Left cardiac atrium (tissue), 4 donors: ENCODE measurements around the gene SOS2. TPM values are rescaled to one million over a fixed set of nuclear protein-coding genes. Genes with fewer than 3 reads are reported as not detected.

Experiments
- ATAC-seq, 2 donors: fragments of 200-7000 bp; cut with Tn5 transposase; one replicate each; pipeline ENCODE4 v1.9.1; 2020; ENCODE audit warnings: mild to moderate bottlenecking in 2 of 2, moderate library complexity in 2 of 2
- DNase-seq: peaks from one replicate; pipeline ENCODE4 v3.0.0-alpha.2; 2020
- intact Hi-C, 2 donors: fragments of 100-400 bp; cut with DNase I; formaldehyde crosslinking; loops; one replicate each; pipeline versions ENCODE4 v1.14.1 to v1.15.1; 2022 to 2023
- total RNA-seq, 2 donors: library from RNA; stranded (reverse); fragmentation: NEBNext Ultra II Directional; extraction: Animal tissue kit (Norgen Biotek cat#: 25700); gene quantifications; one replicate each; pipeline ENCODE4 v1.2.1, GENCODE V29; 2021
- donor health status: DM: no; HTN: yes; CAD: no.
- donor health status: DM: no; HTN: yes; CAD: no; lungs with severe emphysema.
- donor health status: DM: yes; HTN: yes; CAD: no.
- donor health status: Dilated cardiomyopathy.

SOS2 gene
- total RNA-seq, 2 donors from 2014 or later, result 25.7 to 25.8 TPM

- no peak for ATAC-seq
- DNase-seq, result no peak
- intact Hi-C loops, result no loop called here
Measured at GRCh38 chr14:50068496-50068895, 162.9 kb downstream of the SOS2 start.

DNA sequence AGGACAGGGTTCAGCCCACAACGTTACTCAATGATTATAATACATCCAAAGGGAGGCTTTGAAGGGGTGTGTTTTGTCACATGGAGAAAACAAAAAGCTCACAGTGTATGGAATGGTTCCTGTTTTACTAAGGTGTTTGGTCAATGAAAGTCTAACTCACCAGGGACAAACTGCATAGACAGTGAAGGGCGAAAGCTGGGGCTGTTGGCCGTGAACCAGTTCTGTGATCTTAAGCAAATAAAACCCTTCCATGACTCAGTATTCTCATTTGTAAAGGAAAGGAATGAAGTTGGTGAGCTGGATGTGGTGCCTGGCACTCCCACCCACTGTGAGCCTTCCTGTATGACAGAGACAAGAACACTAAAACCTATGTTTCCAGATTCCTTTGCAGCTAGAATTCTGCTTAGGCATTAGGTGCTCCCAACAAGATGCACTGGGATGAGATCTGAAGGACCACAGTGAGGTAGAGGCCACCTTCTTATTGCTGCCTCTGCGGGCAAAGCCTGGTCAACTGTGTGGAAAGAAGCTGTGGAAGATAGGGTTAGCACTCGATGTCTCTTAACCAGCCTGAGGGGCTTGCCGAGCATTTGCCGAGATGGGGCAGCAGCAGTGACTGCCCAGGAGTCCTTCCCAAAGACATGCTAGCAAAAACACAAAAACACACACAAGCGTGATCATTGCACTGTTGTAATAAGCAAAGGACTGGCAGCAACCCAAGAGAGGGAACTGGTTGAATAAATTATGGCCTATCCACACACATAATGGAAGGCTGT lies 163.5 kb downstream of the SOS2 start:
- ATAC-seq, result no peak
- no peak for DNase-seq
- intact Hi-C loops, result no loop called here

Other genes starting within 250 kb of the SOS2 start
- 1 to 10 TPM; 3.1 to 5.0 TPM for gene VCPKMT, start 115.0 kb downstream of the SOS2 start, total RNA-seq
- gene L2HGDH, start 80.7 kb upstream of the SOS2 start, total RNA-seq, result 1 to 10 TPM; 8.8 to 9.2 TPM
- gene DMAC2L, start 80.7 kb upstream of the SOS2 start, total RNA-seq, result 10 to 100 TPM; 14.4 to 20.2 TPM
- gene CDKL1, start 165.3 kb upstream of the SOS2 start, total RNA-seq, result 1 to 10 TPM; 2.9 to 3.0 TPM